ENCODE data around the gene PLCB3.
"Not testable (repeated sequence)": the region's sequence is repeated elsewhere in the genome, so short reads cannot be mapped to it uniquely, and the experiment has no call there.

PLCB3 gene

DNA sequence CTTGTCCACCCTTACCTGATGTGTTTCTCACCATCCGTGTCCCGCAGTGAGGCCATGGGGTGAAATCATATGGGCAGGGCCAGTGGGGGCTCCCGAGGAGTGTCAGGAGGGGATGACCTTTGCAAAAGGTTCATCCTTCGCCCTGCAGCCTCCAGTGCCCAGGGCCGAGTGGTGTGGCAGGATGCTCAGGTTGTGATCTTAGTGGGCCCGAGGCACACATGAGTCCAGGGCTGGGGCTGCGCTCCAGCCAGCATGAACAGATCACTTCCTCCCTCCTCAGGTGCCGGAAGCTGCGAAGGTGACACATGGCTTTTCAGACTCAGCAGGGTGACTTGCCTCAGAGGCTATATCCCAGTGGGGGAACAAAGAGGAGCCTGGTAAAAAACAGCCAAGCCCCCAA is 13.3 kb upstream of the PLCB3 start:
- DNase-seq: no peak

DNA sequence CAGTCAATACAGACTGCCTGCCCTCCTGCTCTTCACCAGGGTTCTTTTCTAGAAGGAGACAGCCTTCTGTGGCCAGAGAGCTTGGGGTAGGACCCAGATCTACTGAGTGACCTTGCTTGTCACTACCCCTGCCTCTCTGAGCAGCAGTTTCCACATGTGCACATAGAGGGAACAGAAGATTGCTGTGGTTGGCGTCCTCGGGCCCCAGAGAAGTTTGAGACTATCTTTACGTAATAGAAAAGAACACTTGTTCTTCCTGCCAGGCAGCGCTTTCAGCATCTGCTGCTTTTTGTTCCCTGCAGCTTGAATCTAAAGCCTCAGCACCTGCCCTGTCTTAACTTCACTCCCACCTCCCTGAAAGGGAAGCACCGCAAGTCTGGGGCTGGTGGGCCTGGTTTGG is 12.3 kb upstream of the PLCB3 start:
- DNase-seq: no peak

- DNase-seq: no peak
Measured at GRCh38 chr11:64239662-64240434, 11.5 kb upstream of the PLCB3 start.

- DNase-seq: peak; percentile 87
Measured at GRCh38 chr11:64240435-64241240, 10.7 kb upstream of the PLCB3 start, which contains the start of gene FKBP2. Gene FKBP2 (plus strand): TSS chr11:64241095. CDS start chr11:64242388, 1,293 bp downstream.

DNA sequence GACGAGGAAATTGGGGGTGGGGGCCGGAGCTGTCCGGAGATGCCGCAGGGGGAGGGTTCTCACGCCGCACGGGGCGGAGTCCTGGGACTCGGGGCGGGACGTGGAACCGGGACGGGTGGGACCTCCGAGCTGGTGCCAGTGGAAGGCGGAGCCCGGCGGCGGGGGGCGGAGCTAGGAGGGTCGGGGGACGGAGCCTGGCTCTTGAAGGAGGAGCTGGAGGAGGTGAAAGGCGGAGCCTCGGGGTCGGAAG is 10.2 kb upstream of the PLCB3 start:
- DNase-seq: peak; percentile 96

DNA sequence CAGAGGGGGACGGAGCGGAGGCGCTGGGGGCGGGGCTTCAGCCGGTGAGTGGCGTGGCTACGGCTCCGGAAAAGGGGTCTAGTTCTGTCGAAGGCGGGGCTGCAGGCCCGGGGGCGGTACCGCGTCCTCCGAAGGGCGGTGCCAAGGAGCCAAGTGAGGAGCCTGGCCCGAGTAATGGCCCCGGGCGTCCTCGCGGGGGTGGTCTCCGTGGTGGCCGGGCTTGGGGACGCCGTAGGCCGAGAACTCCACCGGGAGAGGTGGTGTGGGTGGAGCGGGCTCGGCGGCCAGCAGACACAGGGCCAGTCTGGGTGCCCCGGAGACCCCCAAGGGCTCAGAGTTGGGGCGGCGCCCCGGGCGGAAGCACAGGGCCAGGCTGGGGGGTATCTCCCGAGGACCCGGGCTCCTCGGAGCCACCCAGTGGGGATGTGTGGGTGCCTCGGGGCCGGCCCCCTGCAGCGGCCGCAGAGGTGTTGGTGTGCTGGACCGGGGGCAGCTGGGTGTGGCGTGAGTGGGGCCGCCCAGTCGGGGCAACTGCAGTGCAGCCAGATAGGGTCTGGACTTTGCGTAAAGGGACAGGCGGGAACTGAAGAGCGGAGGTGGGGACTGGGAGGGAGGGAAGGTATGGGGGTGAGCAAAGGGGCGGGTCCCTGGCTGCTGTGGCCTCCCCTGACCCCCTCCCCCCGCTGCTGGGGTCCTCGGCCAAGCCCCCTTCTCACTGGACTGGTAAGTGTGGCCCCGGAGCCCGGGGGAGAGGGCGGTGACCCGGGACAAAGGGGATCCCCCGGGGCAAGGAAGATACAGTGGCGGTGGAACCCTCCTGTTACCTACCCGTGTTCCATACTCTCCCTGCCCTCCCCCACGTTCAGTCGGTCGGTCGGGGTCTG is 9.6 kb upstream of the PLCB3 start:
- DNase-seq: no peak

DNA sequence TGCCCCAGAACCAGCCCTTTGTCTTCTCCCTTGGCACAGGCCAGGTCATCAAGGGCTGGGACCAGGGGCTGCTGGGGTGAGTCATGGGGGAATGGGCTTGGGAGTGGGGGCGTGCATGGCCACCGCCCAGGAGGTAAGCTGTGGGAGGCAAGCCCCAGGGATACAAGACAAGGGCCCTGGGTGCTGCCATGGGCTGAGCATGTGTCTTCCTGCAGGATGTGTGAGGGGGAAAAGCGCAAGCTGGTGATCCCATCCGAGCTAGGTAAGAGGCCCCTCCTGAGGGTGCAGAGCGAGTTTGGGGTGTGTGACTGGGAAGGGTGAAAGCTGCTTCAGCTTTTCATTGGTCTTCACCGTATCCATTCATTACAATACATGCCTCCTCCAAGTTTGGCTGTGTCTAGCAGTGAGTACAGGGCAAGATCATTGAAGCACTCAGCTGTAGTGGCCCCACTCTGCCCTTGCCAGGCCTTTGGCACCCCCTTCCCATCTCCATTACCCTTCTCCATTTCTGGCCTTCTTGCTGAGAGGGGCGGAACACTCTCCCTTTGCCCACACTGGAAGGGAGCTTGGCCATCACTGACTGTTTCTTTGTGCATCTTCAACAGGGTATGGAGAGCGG is 8.0 kb upstream of the PLCB3 start:
- no peak for DNase-seq

DNA sequence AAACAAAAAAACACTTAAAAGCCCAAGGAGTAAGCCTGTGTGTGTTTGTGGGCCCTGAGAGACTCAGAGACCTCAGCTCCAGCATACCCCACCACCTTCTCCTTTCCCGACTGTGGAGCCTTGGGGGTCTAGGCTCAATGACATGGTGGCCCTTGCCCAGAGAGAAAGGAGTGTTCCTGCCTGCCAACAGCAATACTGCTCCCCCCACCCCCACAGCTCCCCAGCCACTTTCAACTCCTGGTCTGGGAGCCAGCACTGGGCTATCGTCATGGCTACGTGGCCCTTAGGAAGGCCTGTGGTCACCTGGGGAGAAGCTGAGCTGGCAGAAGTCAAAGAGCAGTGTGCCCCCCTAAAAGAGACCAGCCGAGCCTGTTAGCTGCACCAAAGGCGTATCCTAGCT is 7.2 kb upstream of the PLCB3 start:
- DNase-seq: no peak

GRCh38 chr11:64244966-64245365 is 6.4 kb upstream of the PLCB3 start:
- DNase-seq: no peak

- no peak for DNase-seq
Measured at GRCh38 chr11:64245401-64245796, 5.9 kb upstream of the PLCB3 start.

GRCh38 chr11:64245797-64246620 is 5.3 kb upstream of the PLCB3 start:
- DNase-seq: peak; percentile 26

GRCh38 chr11:64246621-64246870 is 4.8 kb upstream of the PLCB3 start:
- not testable (repeated sequence) for DNase-seq

DNA sequence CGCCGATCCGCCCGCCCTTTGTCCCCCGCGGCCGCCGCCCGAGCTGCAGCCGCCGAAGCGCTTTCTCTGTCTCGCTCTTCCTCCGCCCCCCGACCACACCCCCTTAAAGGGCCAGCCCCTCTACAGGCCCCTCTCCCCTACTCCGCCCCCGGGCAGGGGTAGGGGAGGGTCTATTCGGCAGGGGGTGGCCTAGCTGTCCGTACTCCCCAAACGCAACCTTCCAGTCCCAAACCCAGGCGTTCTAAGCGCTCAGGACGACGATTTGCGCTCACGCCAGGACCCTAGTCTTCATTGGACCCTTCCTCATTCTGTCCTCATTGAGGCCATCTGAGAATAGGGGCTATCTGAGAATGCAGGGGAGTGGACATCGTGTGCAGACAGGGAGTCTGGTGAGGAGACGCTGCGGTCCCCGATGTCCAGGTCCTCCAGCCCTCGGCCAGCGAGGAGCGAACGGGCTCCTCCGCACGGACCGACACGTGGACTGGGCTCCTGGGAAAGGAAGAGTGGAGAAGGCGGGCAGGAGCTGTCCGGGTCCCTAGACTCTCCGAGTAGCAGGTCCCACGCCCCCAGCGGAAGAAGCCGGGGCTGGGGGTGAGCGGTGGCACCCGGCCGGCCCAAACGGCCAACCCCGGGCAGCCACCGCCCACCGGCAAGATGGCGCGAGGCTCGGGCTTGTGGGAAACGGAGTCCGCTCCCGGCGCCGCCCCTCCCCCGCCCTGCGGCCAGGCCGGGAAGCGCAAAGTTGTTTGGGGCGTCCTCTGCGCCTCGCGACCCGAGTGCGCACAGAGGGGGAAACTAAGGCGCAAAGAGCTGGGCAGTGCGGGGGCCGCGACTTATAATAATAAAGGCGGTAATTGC is 4.2 kb upstream of the PLCB3 start, which contains the start of gene PPP1R14B:
PPP1R14B (minus strand) TSS at position 73 of the 858 bp plus-strand sequence. CDS start 270 bp downstream, outside the sequence.
- peak; percentile 60 for DNase-seq

DNA sequence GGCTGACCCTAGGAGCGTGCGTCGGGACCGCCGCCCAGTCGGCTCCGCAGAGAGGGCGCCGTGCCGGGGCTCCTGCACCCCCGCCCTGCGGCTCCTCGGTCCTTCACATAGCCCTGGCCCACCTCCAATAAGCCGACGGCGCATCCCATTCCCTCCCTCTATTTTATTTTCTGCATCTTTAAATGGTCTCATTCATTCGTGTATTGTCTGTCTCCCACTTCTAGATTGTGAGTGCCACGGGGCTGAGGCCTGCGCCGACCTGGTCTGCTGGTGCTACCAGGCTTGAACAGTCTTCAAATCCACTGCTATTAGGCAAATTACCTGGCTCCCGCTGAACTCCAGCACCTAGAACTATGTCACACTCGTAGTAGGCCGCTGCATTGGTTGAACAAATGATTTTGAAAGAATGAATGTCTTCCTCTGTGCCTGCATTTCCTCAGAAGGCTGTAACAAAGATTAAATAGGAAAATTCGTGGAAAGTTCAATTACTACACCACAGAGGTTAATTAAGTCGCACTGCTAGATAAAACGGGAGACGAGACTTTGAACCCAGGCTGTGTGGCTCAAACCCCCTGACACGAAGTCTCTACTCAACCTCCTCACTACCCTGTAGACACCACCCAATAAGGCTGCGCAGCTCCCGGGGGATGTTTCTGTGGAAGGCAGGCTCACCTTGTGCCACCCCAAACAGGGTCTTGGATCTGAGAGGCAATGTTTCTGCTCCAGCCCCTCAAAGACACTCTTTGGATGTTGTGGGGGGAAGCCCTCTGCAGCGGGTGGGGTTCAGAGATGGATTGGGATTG is 3.4 kb upstream of the PLCB3 start:
- DNase-seq: peak; percentile 53

- no peak for DNase-seq
Measured at GRCh38 chr11:64248578-64248977, 2.8 kb upstream of the PLCB3 start.

DNA sequence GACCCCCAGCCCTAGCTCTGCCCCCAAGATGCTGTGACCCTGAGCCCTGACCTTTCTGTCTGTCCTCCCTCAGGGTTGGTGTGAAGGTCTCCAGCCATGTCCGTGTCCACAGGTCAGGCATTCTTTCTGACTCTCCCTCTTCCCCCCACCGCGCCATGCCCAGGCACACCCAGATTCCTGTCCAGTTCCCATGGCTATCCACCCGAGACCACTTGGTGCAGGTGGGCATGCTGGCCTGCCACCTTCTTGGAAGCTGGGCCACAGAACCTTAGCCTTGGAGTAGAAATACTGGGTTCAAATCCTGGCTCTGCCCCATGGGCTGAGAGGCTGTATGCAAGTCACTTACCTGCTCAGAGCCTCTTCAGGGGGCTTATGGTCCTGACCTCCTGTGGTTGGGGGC is 2.3 kb upstream of the PLCB3 start:
- no peak for DNase-seq

DNA sequence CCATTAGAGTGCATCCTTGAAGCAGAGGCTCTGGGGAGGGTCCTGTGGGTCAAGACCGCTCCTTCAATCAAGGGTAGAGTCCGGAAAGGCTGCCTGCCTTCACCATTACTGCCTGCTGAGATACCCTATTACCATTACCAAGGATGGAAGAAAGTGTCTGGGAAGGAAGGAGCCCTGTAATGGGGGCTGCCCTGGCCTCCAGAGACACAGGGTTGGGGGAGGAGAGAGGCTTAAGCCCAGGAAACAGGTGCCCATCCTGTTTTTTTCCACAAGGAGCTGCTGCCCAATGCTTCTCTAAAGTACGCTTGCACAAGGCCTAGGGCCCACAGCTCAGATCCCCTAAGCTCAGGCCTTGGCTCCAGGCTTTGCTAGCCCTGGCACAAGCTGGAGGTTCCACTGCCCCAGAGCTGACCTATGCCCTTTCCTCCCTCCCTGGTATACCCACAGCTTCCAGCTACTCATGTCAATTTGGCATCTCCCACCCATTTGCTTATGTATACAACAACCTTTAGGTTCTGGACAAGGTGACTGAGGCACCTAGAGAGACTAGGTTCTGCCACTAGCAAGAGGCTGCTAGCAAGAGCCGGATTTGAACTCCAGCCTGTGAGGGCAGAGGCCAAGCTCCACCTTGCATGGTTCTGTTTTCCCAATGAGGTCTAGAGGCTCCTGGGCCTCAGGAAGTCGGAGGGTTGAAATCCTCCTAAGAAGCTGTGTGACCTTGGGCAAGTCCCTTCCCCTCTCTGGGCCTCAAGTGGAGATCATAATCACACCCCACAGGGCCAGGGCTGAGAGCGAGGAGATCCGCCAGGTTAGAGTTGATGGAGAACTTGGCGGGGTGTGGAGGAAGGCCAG is 1.5 kb upstream of the PLCB3 start:
- no peak for DNase-seq

DNA sequence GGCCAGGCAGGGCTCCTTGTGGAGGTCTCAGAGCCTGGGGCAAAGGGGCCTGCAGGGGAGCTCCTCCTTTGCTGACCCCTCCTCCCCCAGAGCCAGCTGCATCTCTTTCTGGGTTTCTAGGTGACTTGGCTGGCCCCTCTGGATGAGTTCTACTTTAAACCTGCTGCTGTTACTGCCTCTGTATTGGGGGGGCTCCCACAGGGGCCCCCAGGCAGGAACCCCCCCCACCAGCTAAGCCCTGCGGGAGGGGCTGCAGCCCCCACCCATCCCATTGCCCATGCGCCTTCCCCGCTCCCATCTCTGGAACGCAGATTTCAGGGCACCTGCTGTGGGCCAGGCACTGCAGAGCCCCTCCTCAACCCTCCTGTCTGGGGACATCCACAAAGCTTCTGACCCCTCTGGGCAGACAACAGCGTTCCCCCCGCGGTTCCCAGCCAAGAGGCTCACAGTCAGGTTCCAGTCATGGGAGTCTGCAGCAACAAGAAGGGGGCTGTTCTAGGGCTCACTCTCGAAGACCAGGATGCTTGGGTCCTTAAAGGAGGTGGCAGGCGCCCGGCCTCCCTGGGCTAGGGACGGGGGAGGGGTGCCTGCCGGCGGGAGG is 815 bp upstream of the PLCB3 start:
- peak; percentile 73 for DNase-seq

DNA sequence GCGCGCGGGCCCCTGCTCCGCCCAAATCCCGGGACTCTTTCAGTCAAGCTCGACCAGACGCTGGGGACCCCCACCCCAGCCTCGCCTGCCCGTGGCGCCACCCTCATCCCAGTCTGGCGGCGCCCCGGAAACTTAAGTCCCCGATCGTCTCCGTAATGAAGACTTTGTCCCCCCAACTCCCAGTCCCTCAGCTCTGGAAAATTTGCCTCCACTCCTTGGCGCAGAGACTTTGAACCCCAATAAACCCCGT is 348 bp downstream of the PLCB3 start:
- no peak for DNase-seq

All from DMS79 treated with DMSO at 0.1 percent for 48 hours (cell line).